ENCODE data around the gene TBC1D1.

The TBC1D1 gene

GRCh38 chr4:38060829-38061431, 170.0 kb downstream of the TBC1D1 start:
- DNase-seq, result no peak

DNA sequence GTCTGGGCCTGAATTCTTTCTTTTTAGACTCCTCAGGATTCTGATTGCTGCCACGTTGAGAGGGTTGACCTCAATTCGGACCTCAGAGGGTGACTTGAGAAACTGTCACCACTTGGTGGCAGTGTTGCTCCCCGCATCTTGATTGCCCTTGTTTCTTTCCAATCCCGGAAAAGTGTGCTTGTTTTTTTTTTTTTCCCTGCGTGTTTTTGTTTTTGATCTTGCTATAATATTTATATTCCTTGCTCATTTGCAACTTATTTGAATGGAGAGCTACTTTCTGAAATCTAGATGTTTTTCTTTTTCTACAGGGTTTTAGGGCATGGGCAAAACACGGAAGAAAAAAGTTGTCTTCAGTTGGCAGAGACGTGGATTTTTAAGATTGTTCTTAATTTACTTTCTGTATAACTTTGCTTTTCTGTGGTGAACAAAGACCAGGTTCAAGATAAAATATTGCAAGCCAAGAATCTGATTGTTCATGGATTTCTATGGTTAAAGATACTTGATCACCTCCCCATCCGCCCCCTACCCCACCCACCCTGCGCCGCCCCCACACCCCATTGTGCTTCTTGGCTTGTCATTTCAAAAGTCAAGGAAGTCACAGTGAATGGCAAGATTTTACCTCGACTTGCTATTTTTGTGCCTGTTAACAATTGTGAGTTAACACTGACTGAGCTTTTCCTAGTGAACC, 171.3 kb downstream of the TBC1D1 start:
- DNase-seq, result peak; percentile 81

DNA sequence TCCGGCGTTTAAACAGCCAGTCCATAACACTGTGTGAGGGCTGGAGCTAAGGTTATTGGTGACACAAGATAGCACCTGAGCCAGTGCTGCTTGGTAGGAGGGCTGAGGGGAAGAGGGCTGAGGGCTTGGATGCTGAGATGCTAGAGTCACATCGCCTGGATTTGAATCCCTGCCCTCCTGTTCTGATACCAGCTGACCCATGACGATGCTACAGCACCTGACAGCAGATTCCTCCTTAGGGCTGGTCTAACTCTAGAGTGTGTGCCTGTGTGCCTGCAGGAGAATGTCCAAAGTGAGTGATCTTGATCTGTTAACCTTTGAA, 171.9 kb downstream of the TBC1D1 start:
- DNase-seq, result no peak

- DNase-seq, result no peak
Measured at GRCh38 chr4:38065176-38065575, 174.3 kb downstream of the TBC1D1 start.

DNA sequence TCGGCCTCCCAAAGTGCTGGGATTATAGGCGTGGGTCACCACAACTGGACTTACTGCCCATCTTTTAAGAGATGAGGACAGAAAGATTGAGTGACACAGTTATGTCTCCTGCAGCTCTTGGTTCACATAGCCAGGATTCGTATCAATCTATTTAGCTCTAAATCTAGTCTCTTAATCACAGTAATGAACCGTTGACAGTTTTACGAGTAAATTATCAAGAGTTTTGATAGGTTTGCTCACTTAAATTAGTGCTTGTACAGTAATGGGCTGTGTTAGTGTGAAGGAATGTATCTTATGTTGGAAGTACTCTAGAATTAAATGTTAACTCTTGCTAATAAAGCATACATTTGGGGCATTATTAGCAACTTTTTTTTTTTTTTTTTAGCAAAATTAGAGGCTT, 175.0 kb downstream of the TBC1D1 start:
- DNase-seq, result no peak

GRCh38 chr4:38067499-38067898, 176.6 kb downstream of the TBC1D1 start:
- no peak for DNase-seq

- no peak for DNase-seq
Measured at GRCh38 chr4:38068107-38068506, 177.2 kb downstream of the TBC1D1 start.

DNA sequence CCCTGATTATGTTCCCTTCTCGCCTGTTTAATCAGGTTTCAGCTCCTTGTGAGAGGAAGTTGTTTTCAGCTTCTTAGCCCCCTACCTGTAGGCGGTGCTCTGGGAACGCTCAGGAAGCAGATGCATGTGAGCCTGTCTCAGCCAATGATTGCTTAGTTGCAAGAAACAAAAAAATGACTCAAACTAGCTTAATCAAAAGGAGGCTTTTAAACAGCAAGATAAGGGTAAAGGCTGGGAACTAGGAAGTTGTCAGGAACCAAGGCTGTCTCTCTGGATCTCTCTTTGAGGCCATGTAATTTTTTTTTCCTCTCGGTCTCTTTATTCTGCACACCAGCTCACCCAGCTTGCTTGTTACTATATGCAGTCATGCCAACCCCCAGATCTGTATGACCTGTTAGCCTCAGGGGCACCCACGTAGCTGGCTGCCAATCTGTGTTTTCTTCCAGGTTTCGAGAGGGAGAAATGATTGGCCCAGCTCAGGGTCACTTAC, 178.4 kb downstream of the TBC1D1 start:
- no peak for DNase-seq

GRCh38 chr4:38071801-38072431, 181.0 kb downstream of the TBC1D1 start:
- no peak for DNase-seq

- DNase-seq, result no peak
Measured at GRCh38 chr4:38072578-38072977, 181.7 kb downstream of the TBC1D1 start.

DNA sequence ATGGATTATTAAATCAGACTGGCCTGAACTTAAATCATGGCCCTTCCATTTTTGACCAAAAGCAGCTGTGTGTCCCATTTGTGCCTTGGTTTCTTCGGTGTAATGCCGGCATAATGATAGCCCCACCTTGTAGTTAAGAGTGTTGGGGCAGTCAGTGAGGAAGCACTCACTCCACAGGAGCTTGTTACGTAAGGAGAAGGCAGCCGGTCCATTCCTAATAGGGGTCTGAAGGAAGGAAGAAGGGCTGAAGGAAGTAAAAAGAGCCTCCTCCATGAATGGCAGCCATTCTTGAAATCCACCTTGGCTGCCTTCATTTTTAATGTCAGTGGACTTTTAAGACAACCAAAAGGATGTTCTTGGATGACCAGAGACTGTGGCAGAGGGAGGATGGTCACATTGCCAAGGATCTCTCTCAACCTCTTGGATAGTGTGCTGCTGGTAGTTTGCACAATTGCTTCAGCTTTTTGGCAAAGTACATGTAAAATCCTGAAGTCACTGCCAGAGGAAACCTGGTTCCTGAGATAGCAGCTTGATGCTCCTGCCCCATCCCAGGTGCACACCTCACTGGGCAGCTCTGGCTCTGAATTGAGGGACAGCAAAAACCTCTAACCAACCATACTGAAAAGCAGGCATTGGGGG, 182.8 kb downstream of the TBC1D1 start:
- no peak for DNase-seq

- no peak for DNase-seq
Measured at GRCh38 chr4:38075370-38076152, 184.7 kb downstream of the TBC1D1 start.

DNA sequence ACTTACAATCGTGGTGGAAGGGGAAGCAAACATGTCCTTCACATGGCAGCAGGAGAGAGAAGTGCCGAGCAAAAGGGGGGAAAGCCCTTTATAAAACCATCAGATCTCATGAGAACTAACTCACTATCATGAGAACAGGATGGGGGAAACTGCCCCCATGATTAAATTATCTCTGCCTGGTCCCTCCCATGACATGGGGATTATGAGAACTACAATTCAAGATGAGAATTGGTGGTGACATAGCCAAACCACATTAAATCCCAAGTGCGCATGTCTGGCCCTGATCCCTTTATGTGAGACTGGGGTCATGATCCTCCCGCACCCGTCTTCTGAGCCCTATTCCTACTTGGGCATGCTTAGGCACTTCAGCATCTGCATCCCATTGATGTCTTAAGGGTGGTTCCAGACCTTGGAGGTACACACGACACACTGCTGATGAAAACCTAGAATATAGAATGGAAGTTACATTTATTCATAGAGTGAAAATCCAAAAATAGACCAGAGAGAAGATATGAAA, 185.3 kb downstream of the TBC1D1 start:
- no peak for DNase-seq

DNA sequence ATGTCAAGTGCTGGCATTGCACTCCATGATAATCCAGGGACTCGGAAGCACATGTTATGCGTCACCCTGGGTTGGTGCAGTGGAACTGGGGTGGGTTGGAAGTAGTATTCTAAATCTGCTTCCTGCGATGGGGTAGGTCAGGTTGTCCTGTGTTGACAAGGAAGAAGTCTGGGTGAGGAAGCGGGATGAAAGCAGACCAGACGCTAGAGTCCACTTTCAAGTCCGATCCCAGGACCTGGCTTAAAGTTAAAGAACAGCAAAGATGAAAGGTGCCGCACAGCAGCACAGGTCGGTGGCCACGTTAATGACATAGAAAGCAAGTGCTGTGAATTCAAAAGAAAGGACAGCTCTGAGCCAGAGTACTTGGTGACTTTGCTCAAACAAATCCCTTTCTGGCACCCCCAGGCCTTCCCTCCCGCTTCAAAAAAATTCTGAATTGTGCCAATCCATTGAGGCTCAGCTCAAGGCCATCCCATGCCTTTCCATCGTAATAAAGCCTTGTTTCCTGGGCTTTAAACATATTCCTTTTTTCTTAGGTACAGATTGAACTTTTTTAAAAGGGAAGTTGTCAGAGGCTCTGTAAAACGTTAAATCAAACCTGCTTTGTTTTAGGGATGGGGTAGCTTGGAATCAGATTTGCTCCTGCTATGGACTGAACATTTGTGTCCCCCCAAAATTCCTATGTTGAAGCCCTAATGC, 187.1 kb downstream of the TBC1D1 start:
- DNase-seq, result no peak

DNA sequence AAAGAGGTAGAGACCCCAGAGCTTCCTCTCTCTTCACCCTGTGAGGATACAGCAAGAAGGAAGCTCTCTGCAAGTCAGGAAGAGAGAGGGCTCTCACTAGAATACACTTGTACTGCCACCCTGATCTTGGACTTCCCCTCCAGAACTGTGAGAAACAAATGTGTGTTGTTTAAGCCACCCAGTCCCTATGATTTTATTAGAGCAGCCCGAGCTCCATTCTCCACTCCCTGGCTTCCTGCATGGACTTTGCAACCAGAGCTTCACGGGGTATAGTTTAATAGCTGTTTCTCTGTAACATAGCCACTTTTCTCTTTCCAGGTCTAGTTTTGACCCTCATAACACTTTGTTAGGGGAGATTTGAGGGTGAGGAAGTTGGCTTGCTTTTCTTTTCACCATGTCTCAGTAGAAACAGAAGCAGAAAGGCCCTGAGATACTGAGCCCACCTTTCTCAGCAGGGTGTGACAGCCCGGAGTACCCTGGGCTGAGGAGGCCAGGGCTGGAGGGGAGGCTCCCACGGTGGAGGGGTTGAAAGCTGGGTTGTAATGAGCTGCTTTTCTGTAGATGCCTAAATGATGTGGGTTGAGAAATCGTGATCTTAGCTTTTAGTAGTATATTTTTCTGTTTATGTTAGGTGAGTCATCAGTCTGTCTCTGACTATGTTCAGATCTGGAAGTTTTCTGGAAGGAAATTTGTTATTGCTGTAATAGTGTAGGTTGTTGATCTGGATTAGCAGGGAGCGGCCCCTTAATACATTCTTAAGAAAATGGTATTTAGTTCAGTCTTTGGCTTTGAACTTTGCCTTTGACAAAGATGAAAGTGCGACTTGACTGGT, 187.9 kb downstream of the TBC1D1 start:
- DNase-seq, result no peak

GRCh38 chr4:38080061-38080974, 189.4 kb downstream of the TBC1D1 start:
- no peak for DNase-seq

- DNase-seq, result no peak
Measured at GRCh38 chr4:38082021-38082420, 191.1 kb downstream of the TBC1D1 start.

DNA sequence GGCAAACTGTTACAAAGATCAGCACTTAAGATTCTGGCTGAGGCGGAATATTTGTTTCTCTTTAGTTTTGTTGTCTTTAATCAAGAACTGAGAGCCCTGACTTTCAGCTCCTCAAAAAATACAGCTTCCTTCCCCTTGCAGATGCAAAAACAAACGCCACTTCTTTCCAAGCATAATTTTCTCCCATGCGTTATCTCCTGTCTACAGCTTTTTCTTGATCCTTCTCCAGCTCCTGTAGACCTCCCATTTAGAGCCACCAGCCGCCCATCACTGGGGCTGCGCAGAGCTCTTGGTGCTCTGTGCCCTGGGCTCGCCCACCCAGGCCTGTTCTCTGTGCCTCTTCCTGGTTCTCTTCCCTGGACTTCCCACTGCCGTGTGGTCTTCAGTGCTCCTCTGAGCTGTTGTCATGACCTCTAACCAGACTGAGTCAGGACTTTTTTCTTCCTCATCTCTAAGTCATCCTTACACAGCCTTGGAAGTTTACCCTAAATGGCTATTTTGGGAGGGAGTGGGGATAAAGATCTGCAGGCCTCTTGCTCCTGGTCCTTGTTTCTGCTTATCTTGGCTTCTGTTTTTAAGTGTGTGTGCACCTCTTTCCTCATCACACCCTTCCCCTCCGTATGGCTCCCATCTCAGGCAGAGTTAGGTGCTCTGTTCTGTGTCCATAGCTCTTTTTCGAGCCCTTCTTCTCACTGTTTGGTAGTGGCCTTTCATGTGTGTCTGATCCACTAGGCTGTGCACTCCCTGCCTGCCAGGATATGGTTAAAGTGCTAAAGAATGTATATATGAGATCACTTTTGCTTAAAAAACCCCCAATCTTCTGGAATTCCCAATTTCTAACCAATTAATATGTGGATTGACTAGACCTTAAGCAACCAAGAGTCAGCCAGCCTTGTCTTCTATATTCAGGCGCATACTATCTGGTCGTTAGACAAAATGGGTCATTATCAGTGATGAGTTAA, 191.8 kb downstream of the TBC1D1 start:
- DNase-seq, result no peak
